Fibroblast of lung (primary cell): Measurements from ENCODE around the gene EEF1A2. TPM values are rescaled to one million over a fixed set of nuclear protein-coding genes. Genes with fewer than 3 reads are reported as not detected.

ENCODE experiments used
- DNase-seq, 2 donors: peaks; one replicate each; pipeline versions ENCODE4 v3.0.0 to v3.0.0-alpha.2; 2010; ENCODE audit warnings: low read depth in 2 of 2
- H2AFZ ChIP-seq: 2 replicates; pipeline ENCODE4 v1.5.1; 2012; ENCODE audit warnings: low read length, control low read depth, inconsistent platforms
- H3K27ac ChIP-seq: 2 replicates; pipeline ENCODE4 v1.5.1; 2011; ENCODE audit warnings: low read length, control low read depth; ENCODE audit not compliant: insufficient read depth
- H3K27me3 ChIP-seq: 2 replicates; pipeline ENCODE4 v1.5.1; 2011; ENCODE audit warnings: mild to moderate bottlenecking, low read length; ENCODE audit not compliant: control insufficient read depth, insufficient read depth
- H3K36me3 ChIP-seq: 2 replicates; pipeline ENCODE4 v1.5.1; 2011; ENCODE audit warnings: low read length; ENCODE audit not compliant: control insufficient read depth, insufficient read depth
- H3K4me1 ChIP-seq: 2 replicates; pipeline ENCODE4 v1.5.1; 2011; ENCODE audit warnings: low read length; ENCODE audit not compliant: control insufficient read depth, insufficient read depth; ENCODE audit errors: extremely low read depth
- H3K4me2 ChIP-seq: 2 replicates; pipeline ENCODE4 v1.5.1; 2011; ENCODE audit warnings: low read length, control low read depth; ENCODE audit not compliant: insufficient read depth; ENCODE audit errors: extremely low read depth
- H3K4me3 ChIP-seq, 4 experiments: fragments of 200-600 bp in 1 of 4; sonication (generic) in 1 of 4; replicated peaks in 1 of 4; 2 replicates each; pipeline ENCODE4 v1.5.1; 2011 to 2016; ENCODE audit warnings: low read length in 4 of 4, low read depth in 3 of 4, mild to moderate bottlenecking in 3 of 4, control low read depth in 2 of 4, inconsistent platforms in 1 of 4, mixed read lengths in 1 of 4; ENCODE audit not compliant: insufficient read depth in 1 of 4; ENCODE audit errors: control extremely low read depth in 1 of 4
- H3K79me2 ChIP-seq: 2 replicates; pipeline ENCODE4 v1.5.1; 2012; ENCODE audit warnings: mild to moderate bottlenecking, low read length, inconsistent platforms; ENCODE audit not compliant: control insufficient read depth, insufficient read depth
- H3K9ac ChIP-seq: 2 replicates; pipeline ENCODE4 v1.5.1; 2011; ENCODE audit warnings: mild to moderate bottlenecking, low read length, control low read depth; ENCODE audit not compliant: insufficient read depth
- H3K9me3 ChIP-seq: 2 replicates; pipeline ENCODE4 v1.5.1; 2012; ENCODE audit warnings: low read depth, low read length; ENCODE audit not compliant: control insufficient read depth, insufficient read depth
- H4K20me1 ChIP-seq: 2 replicates; pipeline ENCODE4 v1.5.1; 2011; ENCODE audit warnings: low read length; ENCODE audit not compliant: control insufficient read depth, insufficient read depth; ENCODE audit errors: extremely low read depth
- EZH2 ChIP-seq: IDR thresholded peaks from 2 replicates; pipeline ENCODE4 v1.5.1; 2012; ENCODE audit warnings: low read length, control low read depth, mild to moderate bottlenecking; ENCODE audit errors: missing control alignments
- polyA plus RNA-seq, 2 donors: library from polyadenylated mRNA; depleted of rRNA in 1 of 2; stranded (reverse) in 1 of 2; unstranded in 1 of 2; fragments of >200 nt; gene quantifications; 2 replicates each; pipeline ENCODE4 v1.2.1, GENCODE V29; 2011 to 2012; ENCODE audit warnings: missing spikeins in 1 of 2
- total RNA-seq: library from RNA; depleted of rRNA; stranded (reverse); fragments of >200 nt; gene quantifications from 2 replicates; pipeline ENCODE4 v1.2.1, GENCODE V29; 2014
- TF ChIP-seq, protein P1 (sequence below), 2 donors: IDR thresholded peaks in 1 of 2; conservative IDR thresholded peaks in 1 of 2; 1 replicate in 1 of 2; 2 replicates in 1 of 2; pipeline ENCODE4 v1.5.1; 2011 to 2012; ENCODE audit warnings: low read length in 2 of 2, control low read depth in 1 of 2, inconsistent platforms in 1 of 2, low read depth in 1 of 2, mild to moderate bottlenecking in 1 of 2

The EEF1A2 gene
- total and polyA plus RNA-seq, 2 donors (not counting 1 experiment from before 2014, with no cell fraction given) = 0.16 to 1.7 TPM

GRCh38 chr20:63546956-63547724 lies 48.3 kb upstream of the EEF1A2 start:
- H4K20me1 ChIP-seq = no peaks in the 10 kb centered on the region
- H3K4me1 ChIP-seq = no peaks in the 10 kb centered on the region
- no peak for DNase-seq
- no peak overlapping the region for H3K27ac ChIP-seq
- H3K4me2 ChIP-seq = no peak overlapping the region
- TF ChIP-seq, protein P1, sequence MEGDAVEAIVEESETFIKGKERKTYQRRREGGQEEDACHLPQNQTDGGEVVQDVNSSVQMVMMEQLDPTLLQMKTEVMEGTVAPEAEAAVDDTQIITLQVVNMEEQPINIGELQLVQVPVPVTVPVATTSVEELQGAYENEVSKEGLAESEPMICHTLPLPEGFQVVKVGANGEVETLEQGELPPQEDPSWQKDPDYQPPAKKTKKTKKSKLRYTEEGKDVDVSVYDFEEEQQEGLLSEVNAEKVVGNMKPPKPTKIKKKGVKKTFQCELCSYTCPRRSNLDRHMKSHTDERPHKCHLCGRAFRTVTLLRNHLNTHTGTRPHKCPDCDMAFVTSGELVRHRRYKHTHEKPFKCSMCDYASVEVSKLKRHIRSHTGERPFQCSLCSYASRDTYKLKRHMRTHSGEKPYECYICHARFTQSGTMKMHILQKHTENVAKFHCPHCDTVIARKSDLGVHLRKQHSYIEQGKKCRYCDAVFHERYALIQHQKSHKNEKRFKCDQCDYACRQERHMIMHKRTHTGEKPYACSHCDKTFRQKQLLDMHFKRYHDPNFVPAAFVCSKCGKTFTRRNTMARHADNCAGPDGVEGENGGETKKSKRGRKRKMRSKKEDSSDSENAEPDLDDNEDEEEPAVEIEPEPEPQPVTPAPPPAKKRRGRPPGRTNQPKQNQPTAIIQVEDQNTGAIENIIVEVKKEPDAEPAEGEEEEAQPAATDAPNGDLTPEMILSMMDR (conservative IDR thresholded peaks at IDR 0.05 in 1 of 2, IDR thresholded peaks at IDR 0.05 in 1 of 2; ENCODE audit: low read depth in 1 of 2, low read length in 2 of 2) = no peak
- TF ChIP-seq EZH2 = no peak
- H3K27me3 ChIP-seq = peaks cover 11% of the 10 kb centered on the region
- H3K4me3 ChIP-seq = no peak overlapping the region
- no peak overlapping the region for H2AFZ ChIP-seq
- no peak overlapping the region for H3K9ac ChIP-seq
- no peaks in the 10 kb centered on the region for H3K79me2 ChIP-seq
- H3K36me3 ChIP-seq = no peaks in the 10 kb centered on the region
- no peaks in the 10 kb centered on the region for H3K9me3 ChIP-seq

- no peaks in the 10 kb centered on the region for H4K20me1 ChIP-seq
- no peak overlapping the region for H3K9ac ChIP-seq
- H3K9me3 ChIP-seq = no peaks in the 10 kb centered on the region
- H3K27ac ChIP-seq = no peak overlapping the region
- no peaks in the 10 kb centered on the region for H3K4me1 ChIP-seq
- no peak overlapping the region for H3K4me2 ChIP-seq
- H3K79me2 ChIP-seq = no peaks in the 10 kb centered on the region
- no peaks in the 10 kb centered on the region for H3K36me3 ChIP-seq
- H3K4me3 ChIP-seq = no peak overlapping the region
- no peak overlapping the region for H2AFZ ChIP-seq
- TF ChIP-seq, protein P1 (conservative IDR thresholded peaks at IDR 0.05 in 1 of 2, IDR thresholded peaks at IDR 0.05 in 1 of 2; ENCODE audit: low read depth in 1 of 2, low read length in 2 of 2) = no peak
- no peak for TF ChIP-seq EZH2
- no peak for DNase-seq
- H3K27me3 ChIP-seq = peaks cover 11% of the 10 kb centered on the region
Measured at GRCh38 chr20:63546256-63546955, 47.5 kb upstream of the EEF1A2 start.

- H3K79me2 ChIP-seq = no peaks in the 10 kb centered on the region
- H3K4me3 ChIP-seq = no peak overlapping the region
- no peak for TF ChIP-seq EZH2
- TF ChIP-seq, protein P1 (conservative IDR thresholded peaks at IDR 0.05 in 1 of 2, IDR thresholded peaks at IDR 0.05 in 1 of 2; ENCODE audit: low read depth in 1 of 2, low read length in 2 of 2) = no peak
- H3K9ac ChIP-seq = no peak overlapping the region
- peaks cover 11% of the 10 kb centered on the region for H3K27me3 ChIP-seq
- H3K4me2 ChIP-seq = no peak overlapping the region
- no peaks in the 10 kb centered on the region for H3K36me3 ChIP-seq
- no peaks in the 10 kb centered on the region for H3K4me1 ChIP-seq
- no peaks in the 10 kb centered on the region for H4K20me1 ChIP-seq
- DNase-seq = no peak
- H2AFZ ChIP-seq = no peak overlapping the region
- H3K9me3 ChIP-seq = no peaks in the 10 kb centered on the region
- H3K27ac ChIP-seq = no peak overlapping the region
Measured at GRCh38 chr20:63545814-63546213, 46.9 kb upstream of the EEF1A2 start.
